VCaP (cell line): ENCODE measurements around the gene PRKCA.

Experiments used
- H3K27ac ChIP-seq: fragments of 450-650 bp; 2 replicates; pipeline ENCODE4 v1.5.1; 2017
- TF ChIP-seq, protein P1 (sequence below): fragments of 450-650 bp; conservative IDR thresholded peaks from 2 replicates; pipeline ENCODE4 v1.5.1; 2017; ENCODE audit warnings: mild to moderate bottlenecking, moderate library complexity

The PRKCA gene

DNA sequence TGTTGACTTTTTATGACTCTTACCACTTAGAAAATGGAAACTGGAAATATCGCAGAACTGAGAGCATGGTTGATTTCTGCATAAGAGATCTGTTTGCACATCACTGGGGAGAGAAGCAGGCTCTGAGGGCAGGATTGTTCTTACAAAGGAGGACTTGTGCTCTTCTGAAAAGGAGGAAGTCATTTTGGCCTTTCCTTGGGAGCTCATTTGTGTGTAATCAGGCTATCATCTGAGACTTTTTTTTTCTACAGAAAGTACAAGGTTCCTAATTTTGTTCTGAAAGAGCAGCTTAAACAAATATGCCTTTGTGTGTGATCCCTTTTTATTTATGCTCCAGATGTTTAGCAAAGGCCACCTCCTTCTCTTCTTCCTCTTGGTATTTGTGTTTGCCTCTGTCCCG, 386.8 kb downstream of the PRKCA start:
- no peak overlapping the region for H3K27ac ChIP-seq
- TF ChIP-seq, protein P1, sequence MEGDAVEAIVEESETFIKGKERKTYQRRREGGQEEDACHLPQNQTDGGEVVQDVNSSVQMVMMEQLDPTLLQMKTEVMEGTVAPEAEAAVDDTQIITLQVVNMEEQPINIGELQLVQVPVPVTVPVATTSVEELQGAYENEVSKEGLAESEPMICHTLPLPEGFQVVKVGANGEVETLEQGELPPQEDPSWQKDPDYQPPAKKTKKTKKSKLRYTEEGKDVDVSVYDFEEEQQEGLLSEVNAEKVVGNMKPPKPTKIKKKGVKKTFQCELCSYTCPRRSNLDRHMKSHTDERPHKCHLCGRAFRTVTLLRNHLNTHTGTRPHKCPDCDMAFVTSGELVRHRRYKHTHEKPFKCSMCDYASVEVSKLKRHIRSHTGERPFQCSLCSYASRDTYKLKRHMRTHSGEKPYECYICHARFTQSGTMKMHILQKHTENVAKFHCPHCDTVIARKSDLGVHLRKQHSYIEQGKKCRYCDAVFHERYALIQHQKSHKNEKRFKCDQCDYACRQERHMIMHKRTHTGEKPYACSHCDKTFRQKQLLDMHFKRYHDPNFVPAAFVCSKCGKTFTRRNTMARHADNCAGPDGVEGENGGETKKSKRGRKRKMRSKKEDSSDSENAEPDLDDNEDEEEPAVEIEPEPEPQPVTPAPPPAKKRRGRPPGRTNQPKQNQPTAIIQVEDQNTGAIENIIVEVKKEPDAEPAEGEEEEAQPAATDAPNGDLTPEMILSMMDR, result no peak

- TF ChIP-seq, protein P1, result no peak
- H3K27ac ChIP-seq, result no peak overlapping the region
Observed at GRCh38 chr17:66690166-66690565, 387.8 kb downstream of the PRKCA start.

- peak overlapping the region; percentile 74 for H3K27ac ChIP-seq
- TF ChIP-seq, protein P1, result no peak
Observed at GRCh38 chr17:66691644-66692420, 389.4 kb downstream of the PRKCA start.

- peak overlapping the region; percentile 74 for H3K27ac ChIP-seq
Observed at GRCh38 chr17:66692421-66692690, 389.9 kb downstream of the PRKCA start.

GRCh38 chr17:66695098-66695497, 392.7 kb downstream of the PRKCA start:
- H3K27ac ChIP-seq, result no peak overlapping the region
- TF ChIP-seq, protein P1, result no peak

More at GRCh38 chr17:66692421-66692690, 389.9 kb downstream of the PRKCA start:
- TF ChIP-seq, protein P1, result no peak

DNA sequence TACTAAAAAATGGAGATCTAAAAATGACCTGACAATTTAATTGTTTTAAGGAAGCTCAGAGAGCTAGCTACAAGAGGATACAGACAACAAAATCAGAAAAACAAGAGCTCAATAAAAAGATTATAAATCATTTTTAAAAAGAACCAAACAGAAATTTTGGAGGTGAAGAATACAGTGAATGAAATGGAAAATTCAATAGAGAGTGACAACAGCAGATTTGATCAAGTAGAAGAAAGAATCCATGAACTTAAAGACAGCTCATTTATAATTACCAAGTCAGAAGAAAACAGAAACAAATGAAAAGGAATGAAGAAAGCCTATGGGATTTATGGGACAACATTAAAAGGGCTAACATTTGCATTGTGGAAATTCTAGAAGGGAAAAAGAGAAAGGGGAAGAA, 395.9 kb downstream of the PRKCA start:
- TF ChIP-seq, protein P1, result no peak

GRCh38 chr17:66701462-66701861, 399.0 kb downstream of the PRKCA start:
- TF ChIP-seq, protein P1, result no peak
- H3K27ac ChIP-seq, result no peak overlapping the region

More for the DNA sequence above, 395.9 kb downstream of the PRKCA start:
- no peak overlapping the region for H3K27ac ChIP-seq
